CD14-positive monocyte (primary cell): ENCODE measurements around the gene IQSEC3. TPM values are rescaled to one million over a fixed set of nuclear protein-coding genes. Genes with fewer than 3 reads are reported as not detected.

Source experiments
- DNase-seq, 3 donors: peaks; one replicate each; pipeline ENCODE4 v3.0.0-alpha.2; 2011 to 2022
- H2AFZ ChIP-seq: 2 replicates; pipeline ENCODE4 v1.6.0; 2012; ENCODE audit warnings: mild to moderate bottlenecking, low read depth, low read length, inconsistent platforms; ENCODE audit not compliant: insufficient read depth, poor library complexity, severe bottlenecking
- H3K27ac ChIP-seq, 2 donors: 1 replicate in 1 of 2; 2 replicates in 1 of 2; pipeline ENCODE4 v1.5.1; 2012 to 2013; ENCODE audit warnings: low read length in 2 of 2, control low read depth in 1 of 2, inconsistent platforms in 1 of 2, low read depth in 1 of 2, mild to moderate bottlenecking in 1 of 2
- H3K27me3 ChIP-seq, 2 donors: one replicate each; pipeline versions ENCODE4 v1.6.0 to v1.6.1; 2011 to 2013; ENCODE audit warnings: low read length in 2 of 2; ENCODE audit not compliant: control insufficient read depth in 2 of 2, insufficient read depth in 2 of 2
- H3K36me3 ChIP-seq, 2 donors: replicated peaks in 1 of 2; 1 replicate in 1 of 2; 2 replicates in 1 of 2; pipeline versions ENCODE4 v1.5.1 to v1.6.1; 2012 to 2013; ENCODE audit warnings: low read length in 2 of 2, control low read depth in 1 of 2, inconsistent platforms in 1 of 2, mild to moderate bottlenecking in 1 of 2; ENCODE audit not compliant: insufficient read depth in 2 of 2, control insufficient read depth in 1 of 2
- H3K4me1 ChIP-seq, 2 donors: 1 replicate in 1 of 2; 2 replicates in 1 of 2; pipeline versions ENCODE4 v1.5.1 to v1.6.1; 2012 to 2013; ENCODE audit warnings: low read length in 2 of 2, control low read depth in 1 of 2, inconsistent platforms in 1 of 2, mild to moderate bottlenecking in 1 of 2, moderate library complexity in 1 of 2; ENCODE audit not compliant: insufficient read depth in 2 of 2, control insufficient read depth in 1 of 2
- H3K4me2 ChIP-seq: replicated peaks from 2 replicates; pipeline ENCODE3; 2012; ENCODE audit warnings: low read length, moderate library complexity, mild to moderate bottlenecking; ENCODE audit not compliant: poor library complexity, severe bottlenecking; ENCODE audit errors: extremely low read depth
- H3K4me3 ChIP-seq, 3 experiments: fragments of 200-600 bp in 1 of 3; sonication (generic) in 1 of 3; replicated peaks in 1 of 3; 1 replicate in 2 of 3; 2 replicates in 1 of 3; pipeline ENCODE4 v1.5.1; 2011 to 2013; ENCODE audit warnings: low read length in 3 of 3, mild to moderate bottlenecking in 3 of 3, control low read depth in 2 of 3, low read depth in 2 of 3, inconsistent platforms in 1 of 3, moderate library complexity in 1 of 3
- H3K79me2 ChIP-seq: 2 replicates; pipeline ENCODE4 v1.6.0; 2012; ENCODE audit warnings: mild to moderate bottlenecking, control low read depth, inconsistent platforms, low read length, moderate library complexity; ENCODE audit not compliant: insufficient read depth
- H3K9ac ChIP-seq: 2 replicates; pipeline ENCODE4 v1.6.0; 2017; ENCODE audit warnings: low read length, mild to moderate bottlenecking; ENCODE audit not compliant: insufficient read depth, poor library complexity, severe bottlenecking
- H3K9me3 ChIP-seq, 2 donors: replicated peaks in 1 of 2; 1 replicate in 1 of 2; 2 replicates in 1 of 2; pipeline versions ENCODE4 v1.5.1 to v1.6.1; 2012 to 2013; ENCODE audit warnings: low read length in 2 of 2, control low read depth in 1 of 2; ENCODE audit not compliant: control insufficient read depth in 1 of 2, insufficient read depth in 1 of 2
- H4K20me1 ChIP-seq: 2 replicates; pipeline ENCODE4 v1.6.0; 2012; ENCODE audit warnings: mild to moderate bottlenecking, low read length, control low read depth, moderate library complexity; ENCODE audit not compliant: insufficient read depth
- H3K27ac Mint-ChIP-seq, 7 donors: one replicate each; pipeline ENCODE4 v1.8.0; 2020; ENCODE audit warnings: mild to moderate bottlenecking in 7 of 7, mixed read lengths in 7 of 7, moderate library complexity in 6 of 7, inconsistent platforms in 2 of 7
- H3K27me3 Mint-ChIP-seq, 3 donors: one replicate each; pipeline ENCODE4 v1.8.0; 2021 to 2022; ENCODE audit warnings: low read depth in 3 of 3, mild to moderate bottlenecking in 3 of 3, mixed read lengths in 3 of 3, moderate library complexity in 3 of 3, inconsistent platforms in 1 of 3
- H3K36me3 Mint-ChIP-seq, 2 donors: one replicate each; pipeline ENCODE4 v1.8.0; 2020; ENCODE audit warnings: mixed read lengths in 2 of 2, inconsistent platforms in 1 of 2, mild to moderate bottlenecking in 1 of 2
- H3K4me1 Mint-ChIP-seq: one replicate; pipeline ENCODE4 v1.8.0; 2020; ENCODE audit warnings: mild to moderate bottlenecking, mixed read lengths
- H3K4me3 Mint-ChIP-seq, 2 donors: one replicate each; pipeline ENCODE4 v1.8.0; 2020; ENCODE audit warnings: mild to moderate bottlenecking in 2 of 2, mixed read lengths in 2 of 2, moderate library complexity in 1 of 2
- H3K9me3 Mint-ChIP-seq, 7 donors: one replicate each; pipeline ENCODE4 v1.8.0; 2020 to 2022; ENCODE audit warnings: mixed read lengths in 7 of 7, mild to moderate bottlenecking in 6 of 7, moderate library complexity in 6 of 7, inconsistent platforms in 2 of 7
- CTCF ChIP-seq: fragments of 200-600 bp; IDR thresholded peaks from one replicate; pipeline ENCODE4 v1.8.0; 2022; ENCODE audit warnings: antibody characterized with exemption, mild to moderate bottlenecking
- WGBS: methylation state at CpG from one replicate; pipeline ENCODE4 v1.1.5; 2013; ENCODE audit warnings: missing lambda C conversion rate; ENCODE audit not compliant: insufficient coverage; 5-methylcytosine and 5-hydroxymethylcytosine counted together
- intact Hi-C, 2 donors: fragments of 100-400 bp; cut with micrococcal nuclease; formaldehyde crosslinking; loops; one replicate each; pipeline versions ENCODE4 v1.15.0 to v1.15.1; 2023
- polyA plus RNA-seq, 3 donors: library from polyadenylated mRNA; depleted of rRNA in 1 of 3; unstranded in 2 of 3; stranded (reverse) in 1 of 3; fragments of 300-500 nt in 2 of 3; fragments of >200 nt in 1 of 3; fragmentation: Illumina TruSeq in 2 of 3; gene quantifications; 1 replicate in 2 of 3; 2 replicates in 1 of 3; pipeline ENCODE4 v1.2.3, GENCODE V29; 2012 to 2021

The IQSEC3 gene
- polyA plus RNA-seq, 3 donors: not detected

GRCh38 chr12:193261-193660 lies 126.7 kb downstream of the IQSEC3 start:
- H3K79me2 ChIP-seq: no peaks in the 10 kb centered on the region
- Mint-ChIP-seq H3K4me1 (peaks cover 11% of the 10 kb centered on the region), H3K27me3 (peaks cover 18 to 34% (median 34%) of the 10 kb centered on the region in 3 donors), H3K9me3 (peaks cover 0 to 3% (median 0%) of the 10 kb centered on the region in 7 donors), H3K4me3 (no peak overlapping the region), H3K27ac (no peak overlapping the region), H3K36me3 (peaks cover 0 to 6% of the 10 kb centered on the region in 2 donors)
- DNase-seq: no peak
- WGBS: 95% methylated on average over 8 of the region's 10 CpGs
- no peaks in the 10 kb centered on the region for H4K20me1 ChIP-seq
- H3K27me3 ChIP-seq: peaks cover 0 to 5% of the 10 kb centered on the region in 2 donors
- intact Hi-C loops: no loop called here
- no peak for TF ChIP-seq CTCF
- no peak overlapping the region for H3K9ac ChIP-seq
- no peak overlapping the region for H2AFZ ChIP-seq
- no peaks in the 10 kb centered on the region for H3K36me3 ChIP-seq
- no peak overlapping the region for H3K4me3 ChIP-seq
- no peak overlapping the region for H3K4me2 ChIP-seq
- H3K4me1 ChIP-seq: peaks cover 9 to 15% of the 10 kb centered on the region in 2 donors
- H3K9me3 ChIP-seq: no peaks in the 10 kb centered on the region
- no peak overlapping the region for H3K27ac ChIP-seq

- Mint-ChIP-seq H3K4me3 (no peak overlapping the region), H3K27ac (no peak overlapping the region), H3K4me1 (peaks cover 4% of the 10 kb centered on the region), H3K27me3 (peaks cover 14 to 30% (median 28%) of the 10 kb centered on the region in 3 donors), H3K9me3 (peaks cover 0 to 3% (median 0%) of the 10 kb centered on the region in 7 donors), H3K36me3 (peaks cover 0 to 10% of the 10 kb centered on the region in 2 donors)
- Histone ChIP-seq H3K9me3 (no peaks in the 10 kb centered on the region), H3K36me3 (no peaks in the 10 kb centered on the region), H2AFZ (no peak overlapping the region), H3K9ac (no peak overlapping the region), H3K27me3 (peaks cover 0 to 4% of the 10 kb centered on the region in 2 donors), H3K4me2 (no peak overlapping the region), H4K20me1 (no peaks in the 10 kb centered on the region), H3K4me1 (peaks cover 2 to 5% of the 10 kb centered on the region in 2 donors), H3K4me3 (no peak overlapping the region), H3K27ac (no peak overlapping the region), H3K79me2 (no peaks in the 10 kb centered on the region)
- no peak for DNase-seq
- intact Hi-C loops: no loop called here
- 87% methylated on average over 4 of the region's 7 CpGs for WGBS
- TF ChIP-seq CTCF: no peak
Measured at GRCh38 chr12:194276-194675, 127.7 kb downstream of the IQSEC3 start.
